ENCODE data around the gene PCIF1.

- no peak for TF ChIP-seq ZNF830 (tag by site-specific recombination; IDR thresholded peaks at IDR 0.05; ENCODE audit: low read depth)
- TF ChIP-seq, protein P1, sequence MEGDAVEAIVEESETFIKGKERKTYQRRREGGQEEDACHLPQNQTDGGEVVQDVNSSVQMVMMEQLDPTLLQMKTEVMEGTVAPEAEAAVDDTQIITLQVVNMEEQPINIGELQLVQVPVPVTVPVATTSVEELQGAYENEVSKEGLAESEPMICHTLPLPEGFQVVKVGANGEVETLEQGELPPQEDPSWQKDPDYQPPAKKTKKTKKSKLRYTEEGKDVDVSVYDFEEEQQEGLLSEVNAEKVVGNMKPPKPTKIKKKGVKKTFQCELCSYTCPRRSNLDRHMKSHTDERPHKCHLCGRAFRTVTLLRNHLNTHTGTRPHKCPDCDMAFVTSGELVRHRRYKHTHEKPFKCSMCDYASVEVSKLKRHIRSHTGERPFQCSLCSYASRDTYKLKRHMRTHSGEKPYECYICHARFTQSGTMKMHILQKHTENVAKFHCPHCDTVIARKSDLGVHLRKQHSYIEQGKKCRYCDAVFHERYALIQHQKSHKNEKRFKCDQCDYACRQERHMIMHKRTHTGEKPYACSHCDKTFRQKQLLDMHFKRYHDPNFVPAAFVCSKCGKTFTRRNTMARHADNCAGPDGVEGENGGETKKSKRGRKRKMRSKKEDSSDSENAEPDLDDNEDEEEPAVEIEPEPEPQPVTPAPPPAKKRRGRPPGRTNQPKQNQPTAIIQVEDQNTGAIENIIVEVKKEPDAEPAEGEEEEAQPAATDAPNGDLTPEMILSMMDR (tag by site-specific recombination; IDR thresholded peaks at IDR 0.05) = no peak
- TF ChIP-seq, protein P2, sequence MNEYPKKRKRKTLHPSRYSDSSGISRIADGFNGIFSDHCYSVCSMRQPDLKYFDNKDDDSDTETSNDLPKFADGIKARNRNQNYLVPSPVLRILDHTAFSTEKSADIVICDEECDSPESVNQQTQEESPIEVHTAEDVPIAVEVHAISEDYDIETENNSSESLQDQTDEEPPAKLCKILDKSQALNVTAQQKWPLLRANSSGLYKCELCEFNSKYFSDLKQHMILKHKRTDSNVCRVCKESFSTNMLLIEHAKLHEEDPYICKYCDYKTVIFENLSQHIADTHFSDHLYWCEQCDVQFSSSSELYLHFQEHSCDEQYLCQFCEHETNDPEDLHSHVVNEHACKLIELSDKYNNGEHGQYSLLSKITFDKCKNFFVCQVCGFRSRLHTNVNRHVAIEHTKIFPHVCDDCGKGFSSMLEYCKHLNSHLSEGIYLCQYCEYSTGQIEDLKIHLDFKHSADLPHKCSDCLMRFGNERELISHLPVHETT (tag by site-specific recombination; IDR thresholded peaks at IDR 0.05) = no peak
- no peak for TF ChIP-seq ZNF350 (tag by site-specific recombination; IDR thresholded peaks at IDR 0.05)
- TF ChIP-seq TRIM28 (IDR thresholded peaks at IDR 0.05; ENCODE audit: borderline replicate concordance, low read length) = no peak
- TF ChIP-seq RBAK (tag by site-specific recombination; IDR thresholded peaks at IDR 0.05) = no peak
- TF ChIP-seq, protein P3, sequence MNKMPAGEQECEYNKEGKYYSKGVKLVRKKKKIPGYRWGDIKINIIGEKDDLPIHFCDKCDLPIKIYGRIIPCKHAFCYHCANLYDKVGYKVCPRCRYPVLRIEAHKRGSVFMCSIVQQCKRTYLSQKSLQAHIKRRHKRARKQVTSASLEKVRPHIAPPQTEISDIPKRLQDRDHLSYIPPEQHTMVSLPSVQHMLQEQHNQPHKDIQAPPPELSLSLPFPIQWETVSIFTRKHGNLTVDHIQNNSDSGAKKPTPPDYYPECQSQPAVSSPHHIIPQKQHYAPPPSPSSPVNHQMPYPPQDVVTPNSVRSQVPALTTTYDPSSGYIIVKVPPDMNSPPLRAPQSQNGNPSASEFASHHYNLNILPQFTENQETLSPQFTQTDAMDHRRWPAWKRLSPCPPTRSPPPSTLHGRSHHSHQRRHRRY (tag by site-specific recombination; IDR thresholded peaks at IDR 0.05) = no peak
- TF ChIP-seq SCRT2 (tag by site-specific recombination; IDR thresholded peaks at IDR 0.05) = no peak
- no peak for TF ChIP-seq ZNF621 (tag by site-specific recombination; IDR thresholded peaks at IDR 0.05)
- no peak for TF ChIP-seq ZNF138 (tag by site-specific recombination; IDR thresholded peaks at IDR 0.05; ENCODE audit: borderline replicate concordance)
- no peak for TF ChIP-seq ZNF26 (tag by site-specific recombination; IDR thresholded peaks at IDR 0.05)
- TF ChIP-seq HOXA7 (CRISPR knock-in tag; IDR thresholded peaks at IDR 0.05; ENCODE audit: borderline replicate concordance) = no peak
These were observed 37.8 kb upstream of the PCIF1 start for GRCh38 chr20:45896641-45897161.

Measured in HEK293 (cell line).